Neural progenitor cell (in vitro differentiated cells): ENCODE measurements around the gene PTPRN2. TPM values are rescaled to one million over a fixed set of nuclear protein-coding genes. Genes with fewer than 3 reads are reported as not detected.
A peak's percentile ranks its signal among the peaks of the same experiment; 100 is the strongest.

ENCODE experiments used
- DNase-seq: peaks from one replicate; pipeline ENCODE4 v3.0.0-alpha.2; 2016; ENCODE audit warnings: low spot score
- H2AFZ ChIP-seq: fragments of 200-600 bp; sonication (generic); replicated peaks from 2 replicates; pipeline ENCODE4 v1.6.1; 2016; ENCODE audit warnings: antibody characterized with exemption
- H3F3A ChIP-seq: fragments of 200-600 bp; sonication (generic); 2 replicates; pipeline ENCODE4 v1.6.1; 2016; ENCODE audit warnings: antibody characterized with exemption, low read depth
- H3K27ac ChIP-seq: fragments of 200-600 bp; sonication (generic); 2 replicates; pipeline ENCODE4 v1.5.1; 2016; ENCODE audit warnings: mild to moderate bottlenecking
- H3K27me3 ChIP-seq: fragments of 200-600 bp; sonication (generic); 2 replicates; pipeline ENCODE4 v1.6.1; 2016; ENCODE audit warnings: mild to moderate bottlenecking, moderate library complexity
- H3K36me3 ChIP-seq: fragments of 200-600 bp; sonication (generic); 2 replicates; pipeline ENCODE4 v1.5.1; 2016
- H3K4me1 ChIP-seq: fragments of 200-600 bp; sonication (generic); 2 replicates; pipeline ENCODE4 v1.6.1; 2016; ENCODE audit warnings: mixed run types
- H3K4me2 ChIP-seq: fragments of 200-600 bp; sonication (generic); 2 replicates; pipeline ENCODE4 v1.6.1; 2016
- H3K4me3 ChIP-seq: fragments of 200-600 bp; sonication (generic); 2 replicates; pipeline ENCODE4 v1.5.1; 2016
- H3K79me2 ChIP-seq: fragments of 200-600 bp; sonication (generic); 2 replicates; pipeline ENCODE4 v1.6.1; 2016; ENCODE audit warnings: low read depth
- H3K9ac ChIP-seq: fragments of 200-600 bp; sonication (generic); 2 replicates; pipeline ENCODE4 v1.6.1; 2016
- H3K9me3 ChIP-seq: fragments of 200-600 bp; sonication (generic); 2 replicates; pipeline ENCODE4 v1.5.1; 2016; ENCODE audit warnings: low read depth
- H4K20me1 ChIP-seq: fragments of 200-600 bp; sonication (generic); 2 replicates; pipeline ENCODE4 v1.6.1; 2016; ENCODE audit warnings: low read depth
- H3K27ac Mint-ChIP-seq: 3 replicates; pipeline ENCODE4 v1.8.0; 2021; ENCODE audit warnings: mixed read lengths
- H3K27me3 Mint-ChIP-seq: 2 replicates; pipeline ENCODE4 v1.8.0; 2022; ENCODE audit warnings: low read depth, mild to moderate bottlenecking, inconsistent platforms, moderate library complexity, mixed read lengths; ENCODE audit not compliant: insufficient read depth
- H3K36me3 Mint-ChIP-seq: 3 replicates; pipeline ENCODE4 v1.8.0; 2021; ENCODE audit warnings: mixed read lengths
- H3K4me1 Mint-ChIP-seq: 3 replicates; pipeline ENCODE4 v1.8.0; 2021; ENCODE audit warnings: mixed read lengths
- H3K4me3 Mint-ChIP-seq: 3 replicates; pipeline ENCODE4 v1.8.0; 2021; ENCODE audit warnings: mild to moderate bottlenecking, moderate library complexity, mixed read lengths
- H3K9me3 Mint-ChIP-seq: 3 replicates; pipeline ENCODE4 v1.8.0; 2020; ENCODE audit warnings: mixed read lengths
- EZH2 ChIP-seq: fragments of 200-600 bp; sonication (generic); IDR thresholded peaks from 2 replicates; pipeline ENCODE4 v1.6.1; 2017; ENCODE audit warnings: antibody characterized with exemption, mild to moderate bottlenecking, moderate library complexity
- EZH2phosphoT487 ChIP-seq: fragments of 200-600 bp; sonication (generic); IDR thresholded peaks from 2 replicates; pipeline ENCODE4 v1.6.1; 2017; ENCODE audit warnings: antibody characterized with exemption
- total RNA-seq: library from RNA; depleted of rRNA; stranded (reverse); fragments of >200 nt; gene quantifications from 2 replicates; pipeline ENCODE4 v1.2.3, GENCODE V29; 2015; ENCODE audit warnings: low replicate concordance
- TF ChIP-seq, protein P1 (sequence below): fragments of 200-600 bp; sonication (generic); IDR thresholded peaks from 2 replicates; pipeline ENCODE4 v1.5.1; 2017; ENCODE audit warnings: antibody characterized with exemption, mild to moderate bottlenecking

The PTPRN2 gene
- total RNA-seq, 1 donor from 2014 or later, result 3.0 TPM

DNA sequence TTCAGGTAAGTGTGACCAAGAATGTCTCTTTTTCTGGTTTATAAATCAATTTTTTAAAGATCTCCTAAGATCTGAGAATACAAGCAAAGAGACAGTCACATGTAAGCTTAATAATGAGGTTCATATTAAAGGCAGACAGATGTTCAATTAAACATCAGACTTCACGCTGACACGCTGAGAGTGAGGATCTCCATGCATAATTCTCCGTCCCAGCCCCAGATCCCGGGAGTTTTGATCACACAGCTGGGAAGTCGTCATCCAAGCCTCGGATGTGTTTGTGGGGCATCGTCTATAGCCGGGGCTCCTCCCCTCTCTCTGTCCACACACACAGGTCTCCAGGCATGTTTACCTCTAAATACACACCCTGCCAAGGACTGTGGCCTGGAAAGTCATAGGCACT lies 223.2 kb downstream of the PTPRN2 start:
- no peak overlapping the region for H3K4me3 Mint-ChIP-seq
- H3F3A ChIP-seq, result no peaks in the 10 kb centered on the region
- no peak overlapping the region for H3K4me2 ChIP-seq
- H3K27ac Mint-ChIP-seq, result no peak overlapping the region
- TF ChIP-seq EZH2 (no peak), EZH2phosphoT487 (no peak)
- TF ChIP-seq, protein P1, sequence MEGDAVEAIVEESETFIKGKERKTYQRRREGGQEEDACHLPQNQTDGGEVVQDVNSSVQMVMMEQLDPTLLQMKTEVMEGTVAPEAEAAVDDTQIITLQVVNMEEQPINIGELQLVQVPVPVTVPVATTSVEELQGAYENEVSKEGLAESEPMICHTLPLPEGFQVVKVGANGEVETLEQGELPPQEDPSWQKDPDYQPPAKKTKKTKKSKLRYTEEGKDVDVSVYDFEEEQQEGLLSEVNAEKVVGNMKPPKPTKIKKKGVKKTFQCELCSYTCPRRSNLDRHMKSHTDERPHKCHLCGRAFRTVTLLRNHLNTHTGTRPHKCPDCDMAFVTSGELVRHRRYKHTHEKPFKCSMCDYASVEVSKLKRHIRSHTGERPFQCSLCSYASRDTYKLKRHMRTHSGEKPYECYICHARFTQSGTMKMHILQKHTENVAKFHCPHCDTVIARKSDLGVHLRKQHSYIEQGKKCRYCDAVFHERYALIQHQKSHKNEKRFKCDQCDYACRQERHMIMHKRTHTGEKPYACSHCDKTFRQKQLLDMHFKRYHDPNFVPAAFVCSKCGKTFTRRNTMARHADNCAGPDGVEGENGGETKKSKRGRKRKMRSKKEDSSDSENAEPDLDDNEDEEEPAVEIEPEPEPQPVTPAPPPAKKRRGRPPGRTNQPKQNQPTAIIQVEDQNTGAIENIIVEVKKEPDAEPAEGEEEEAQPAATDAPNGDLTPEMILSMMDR, result no peak
- no peak overlapping the region for H2AFZ ChIP-seq
- peaks cover 3% of the 10 kb centered on the region for H3K9me3 Mint-ChIP-seq
- peaks cover 13% of the 10 kb centered on the region for H3K4me1 Mint-ChIP-seq
- H3K79me2 ChIP-seq, result no peaks in the 10 kb centered on the region
- no peak overlapping the region for H3K4me3 ChIP-seq
- no peaks in the 10 kb centered on the region for H3K4me1 ChIP-seq
- no peak for DNase-seq
- H3K36me3 Mint-ChIP-seq, result no peaks in the 10 kb centered on the region
- H3K27me3 Mint-ChIP-seq, result peaks cover 15% of the 10 kb centered on the region
- H3K9ac ChIP-seq, result no peak overlapping the region
- no peak overlapping the region for H3K27ac ChIP-seq
- H3K27me3 ChIP-seq, result no peaks in the 10 kb centered on the region
- peaks cover 4% of the 10 kb centered on the region for H4K20me1 ChIP-seq
- H3K36me3 ChIP-seq, result no peaks in the 10 kb centered on the region
- H3K9me3 ChIP-seq, result no peaks in the 10 kb centered on the region

- Mint-ChIP-seq H3K27ac (no peak overlapping the region), H3K4me1 (peaks cover 13% of the 10 kb centered on the region), H3K4me3 (no peak overlapping the region), H3K9me3 (no peaks in the 10 kb centered on the region), H3K36me3 (no peaks in the 10 kb centered on the region), H3K27me3 (peaks cover 16% of the 10 kb centered on the region)
- no peaks in the 10 kb centered on the region for H3K4me1 ChIP-seq
- H3K36me3 ChIP-seq, result no peaks in the 10 kb centered on the region
- H3K9me3 ChIP-seq, result no peaks in the 10 kb centered on the region
- no peaks in the 10 kb centered on the region for H3K27me3 ChIP-seq
- no peak overlapping the region for H3K9ac ChIP-seq
- H3F3A ChIP-seq, result no peaks in the 10 kb centered on the region
- no peak overlapping the region for H3K4me3 ChIP-seq
- no peak overlapping the region for H2AFZ ChIP-seq
- DNase-seq, result peak; percentile 80
- TF ChIP-seq, protein P1, result no peak
- TF ChIP-seq EZH2phosphoT487 (no peak), EZH2 (no peak)
- H3K79me2 ChIP-seq, result no peaks in the 10 kb centered on the region
- peaks cover 4% of the 10 kb centered on the region for H4K20me1 ChIP-seq
- no peak overlapping the region for H3K27ac ChIP-seq
- no peak overlapping the region for H3K4me2 ChIP-seq
These were observed 224.4 kb downstream of the PTPRN2 start for GRCh38 chr7:158362912-158363905.

DNA sequence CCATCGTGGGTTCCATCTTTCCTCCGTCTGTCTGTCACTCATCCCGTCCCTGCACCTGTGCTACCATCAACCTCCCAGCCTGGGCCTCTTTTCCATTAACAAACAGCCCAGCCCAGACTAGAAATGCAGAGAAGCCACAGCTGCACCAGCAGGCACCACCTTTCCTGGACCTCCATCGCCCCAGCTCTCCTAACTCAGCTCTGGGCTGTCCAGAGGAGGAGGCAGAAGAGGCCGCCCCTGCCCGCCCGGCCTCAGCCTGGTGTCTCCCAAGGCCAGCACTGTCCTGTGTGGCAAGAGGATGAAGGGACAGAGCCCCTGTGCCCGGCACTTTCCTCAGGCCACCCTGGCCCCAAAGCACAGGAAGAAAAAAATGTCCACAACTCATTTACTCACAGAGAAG lies 225.6 kb downstream of the PTPRN2 start:
- no peaks in the 10 kb centered on the region for H3K9me3 Mint-ChIP-seq

More for the DNA sequence above, 225.6 kb downstream of the PTPRN2 start:
- Histone ChIP-seq H3K27ac (no peak overlapping the region), H3K4me2 (no peak overlapping the region), H3K4me3 (no peak overlapping the region), H3K79me2 (no peaks in the 10 kb centered on the region), H2AFZ (no peak overlapping the region), H3K27me3 (no peaks in the 10 kb centered on the region), H3K9ac (no peak overlapping the region), H3K36me3 (no peaks in the 10 kb centered on the region), H3F3A (no peaks in the 10 kb centered on the region), H3K4me1 (no peaks in the 10 kb centered on the region), H3K9me3 (no peaks in the 10 kb centered on the region), H4K20me1 (peaks cover 4% of the 10 kb centered on the region)
- TF ChIP-seq, protein P1, result no peak
- TF ChIP-seq EZH2 (no peak), EZH2phosphoT487 (no peak)
- DNase-seq, result no peak
- peaks cover 13% of the 10 kb centered on the region for H3K4me1 Mint-ChIP-seq
- peaks cover 18% of the 10 kb centered on the region for H3K27me3 Mint-ChIP-seq
- H3K4me3 Mint-ChIP-seq, result peak overlapping the region; percentile 27
- H3K36me3 Mint-ChIP-seq, result no peaks in the 10 kb centered on the region
- H3K27ac Mint-ChIP-seq, result no peak overlapping the region
